Sigmoid colon (tissue), 3 donors: ENCODE measurements around the gene RNF135.

Experiments
- CTCF ChIP-seq, 4 experiments: fragments of 450-650 bp in 3 of 4; fragments of 200-600 bp in 1 of 4; IDR thresholded peaks; one replicate each; pipeline ENCODE4 v1.5.1; 2016 to 2019; ENCODE audit warnings: antibody characterized with exemption in 4 of 4, mild to moderate bottlenecking in 3 of 4, moderate library complexity in 2 of 4
- POLR2A ChIP-seq, 2 donors: fragments of 450-650 bp; IDR thresholded peaks; one replicate each; pipeline ENCODE4 v1.6.1; 2016; ENCODE audit warnings: antibody characterized with exemption in 2 of 2, mild to moderate bottlenecking in 2 of 2, moderate library complexity in 2 of 2

GRCh38 chr17:30956764-30957374 is 14.0 kb upstream of the RNF135 start:
- TF ChIP-seq CTCF (IDR thresholded peaks at IDR 0.05) (peak in 1 of 4 experiments; percentile 8), POLR2A (IDR thresholded peaks at IDR 0.05) (no peak)
